Panc1 (cell line): ENCODE results near the gene BIRC6. TPM values are rescaled to one million over a fixed set of nuclear protein-coding genes. Genes with fewer than 3 reads are reported as not detected.

Experiments used
- ATAC-seq: fragments of 200-7000 bp; cut with Tn5 transposase; 2 replicates; pipeline ENCODE4 v1.9.1; 2020; ENCODE audit warnings: mild to moderate bottlenecking, moderate library complexity
- BruUV-seq: library from RNA; stranded (reverse); fragments of 400-500 nt; replicated peaks from 2 replicates; lab custom pipeline; 2021; lab: Mats Ljungman, UMichigan
- CTCF ChIA-PET: fragments of 300-600 bp; sonication (Branson Sonifier 250); formaldehyde crosslinking; loops from one replicate; lab custom pipeline; 2022; ENCODE audit warnings: antibody characterized with exemption; lab: Charles Lee
- POLR2A ChIA-PET: fragments of 300-600 bp; sonication (Branson Sonifier 250); formaldehyde crosslinking; loops from one replicate; lab custom pipeline; 2022; ENCODE audit warnings: antibody characterized with exemption; lab: Charles Lee
- DNase-seq: peaks from one replicate; pipeline ENCODE4 v3.0.0-alpha.2; 2010; ENCODE audit warnings: low read depth, low spot score
- H3K27ac ChIP-seq: 2 replicates; pipeline ENCODE4 v1.5.1; 2011; ENCODE audit warnings: mild to moderate bottlenecking, low read length, inconsistent platforms
- H3K27me3 ChIP-seq: fragments of 200-500 bp; sonication (Bioruptor generic); 2 replicates; pipeline ENCODE4 v1.6.0; 2014; ENCODE audit warnings: low read length, inconsistent platforms; ENCODE audit not compliant: control insufficient read depth, insufficient read depth
- H3K36me3 ChIP-seq: fragments of 200-500 bp; sonication (Bioruptor generic); 2 replicates; pipeline ENCODE4 v1.5.1; 2014; ENCODE audit warnings: inconsistent platforms, mild to moderate bottlenecking, low read length, moderate library complexity; ENCODE audit not compliant: control insufficient read depth, insufficient read depth
- H3K4me1 ChIP-seq: 2 replicates; pipeline ENCODE4 v1.5.1; 2011; ENCODE audit warnings: inconsistent platforms, mild to moderate bottlenecking, low read length, moderate library complexity; ENCODE audit not compliant: control insufficient read depth, insufficient read depth
- H3K4me3 ChIP-seq, 2 experiments: 2 replicates each; pipeline ENCODE4 v1.5.1; 2011 to 2012; ENCODE audit warnings: low read depth in 2 of 2, low read length in 2 of 2, mild to moderate bottlenecking in 2 of 2, inconsistent platforms in 1 of 2, moderate library complexity in 1 of 2
- H3K9me3 ChIP-seq: fragments of 200-500 bp; sonication (Bioruptor generic); 2 replicates; pipeline ENCODE4 v1.5.1; 2014; ENCODE audit warnings: low read depth, mild to moderate bottlenecking, inconsistent platforms, low read length, moderate library complexity; ENCODE audit not compliant: control insufficient read depth, insufficient read depth
- CTCF ChIP-seq: fragments of 450-650 bp; IDR thresholded peaks from 2 replicates; pipeline ENCODE4 v1.5.1; 2017; ENCODE audit warnings: mild to moderate bottlenecking
- POLR2AphosphoS5 ChIP-seq: IDR thresholded peaks from 2 replicates; pipeline ENCODE4 v1.6.1; 2012; ENCODE audit warnings: mild to moderate bottlenecking, low read depth, low read length, moderate library complexity
- SIN3A ChIP-seq: IDR thresholded peaks from 2 replicates; pipeline ENCODE4 v1.6.1; 2012; ENCODE audit warnings: low read depth, mild to moderate bottlenecking, low read length, moderate library complexity, borderline replicate concordance; ENCODE audit not compliant: insufficient read depth
- TCF7L2 ChIP-seq: IDR thresholded peaks from 2 replicates; pipeline ENCODE4 v1.6.1; 2011; ENCODE audit warnings: mild to moderate bottlenecking, low read depth, low read length, inconsistent platforms
- in situ Hi-C: cut with HindIII; loops from 2 replicates; pipeline ENCODE4 v1.10.0; 2016; ENCODE audit warnings: low sequenced_read_pairs, low pct_unique_long_range_greater_than_20kb
- intact Hi-C: fragments of 100-400 bp; cut with micrococcal nuclease; formaldehyde crosslinking; loops from one replicate; pipeline ENCODE4 v1.10.0; 2022; ENCODE audit not compliant: unreplicated experiment
- total RNA-seq: library from RNA; stranded (reverse); gene quantifications from one replicate; pipeline ENCODE4 v1.2.1, GENCODE V29; 2021; ENCODE audit not compliant: unreplicated experiment
- TF ChIP-seq, protein P1 (sequence below), 2 experiments: IDR thresholded peaks; 2 replicates each; pipeline ENCODE4 v1.6.1; 2011 to 2012; ENCODE audit warnings: low read depth in 2 of 2, control low read depth in 1 of 2, low read length in 1 of 2, mild to moderate bottlenecking in 1 of 2, moderate library complexity in 1 of 2; ENCODE audit not compliant: insufficient read depth in 1 of 2

The BIRC6 gene
- total RNA-seq, 1 experiment from 2014 or later, result 73.1 TPM

GRCh38 chr2:32558492-32558891, 201.7 kb downstream of the BIRC6 start:
- H3K36me3 ChIP-seq, result peaks cover 8% of the 10 kb centered on the region; the same call in 1 of the 2 replicates
- no peak overlapping the region for H3K4me3 ChIP-seq
- H3K9me3 ChIP-seq, result no peaks in the 10 kb centered on the region
- no peaks in the 10 kb centered on the region for H3K4me1 ChIP-seq
- intact Hi-C loops, result loop anchor here (10.0 kb wide), 1 partner anchor 836 kb away; no protein-coding TSS in a partner anchor
- ChIA-PET CTCF (no interaction called here), POLR2A (no interaction called here)
- in situ Hi-C loops, result no loop called here
- ATAC-seq, result no peak
- no peaks in the 10 kb centered on the region for H3K27me3 ChIP-seq
- TF ChIP-seq SIN3A, result no peak
- no peak for TF ChIP-seq POLR2AphosphoS5
- no peak for TF ChIP-seq TCF7L2
- TF ChIP-seq, protein P1, sequence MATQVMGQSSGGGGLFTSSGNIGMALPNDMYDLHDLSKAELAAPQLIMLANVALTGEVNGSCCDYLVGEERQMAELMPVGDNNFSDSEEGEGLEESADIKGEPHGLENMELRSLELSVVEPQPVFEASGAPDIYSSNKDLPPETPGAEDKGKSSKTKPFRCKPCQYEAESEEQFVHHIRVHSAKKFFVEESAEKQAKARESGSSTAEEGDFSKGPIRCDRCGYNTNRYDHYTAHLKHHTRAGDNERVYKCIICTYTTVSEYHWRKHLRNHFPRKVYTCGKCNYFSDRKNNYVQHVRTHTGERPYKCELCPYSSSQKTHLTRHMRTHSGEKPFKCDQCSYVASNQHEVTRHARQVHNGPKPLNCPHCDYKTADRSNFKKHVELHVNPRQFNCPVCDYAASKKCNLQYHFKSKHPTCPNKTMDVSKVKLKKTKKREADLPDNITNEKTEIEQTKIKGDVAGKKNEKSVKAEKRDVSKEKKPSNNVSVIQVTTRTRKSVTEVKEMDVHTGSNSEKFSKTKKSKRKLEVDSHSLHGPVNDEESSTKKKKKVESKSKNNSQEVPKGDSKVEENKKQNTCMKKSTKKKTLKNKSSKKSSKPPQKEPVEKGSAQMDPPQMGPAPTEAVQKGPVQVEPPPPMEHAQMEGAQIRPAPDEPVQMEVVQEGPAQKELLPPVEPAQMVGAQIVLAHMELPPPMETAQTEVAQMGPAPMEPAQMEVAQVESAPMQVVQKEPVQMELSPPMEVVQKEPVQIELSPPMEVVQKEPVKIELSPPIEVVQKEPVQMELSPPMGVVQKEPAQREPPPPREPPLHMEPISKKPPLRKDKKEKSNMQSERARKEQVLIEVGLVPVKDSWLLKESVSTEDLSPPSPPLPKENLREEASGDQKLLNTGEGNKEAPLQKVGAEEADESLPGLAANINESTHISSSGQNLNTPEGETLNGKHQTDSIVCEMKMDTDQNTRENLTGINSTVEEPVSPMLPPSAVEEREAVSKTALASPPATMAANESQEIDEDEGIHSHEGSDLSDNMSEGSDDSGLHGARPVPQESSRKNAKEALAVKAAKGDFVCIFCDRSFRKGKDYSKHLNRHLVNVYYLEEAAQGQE (IDR thresholded peaks at IDR 0.05; ENCODE audit: insufficient read depth in 1 of 2, low read depth in 2 of 2, low read length in 1 of 2), result no peak
- TF ChIP-seq CTCF, result no peak
- no TSS peak for BruUV-seq
- no peak overlapping the region for H3K27ac ChIP-seq
- DNase-seq, result no peak

- no peak overlapping the region for H3K27ac ChIP-seq
- TSS peak; percentile 4 for BruUV-seq
- intact Hi-C loops (loop anchor here (10.0 kb wide), 1 partner anchor 836 kb away; no protein-coding TSS in a partner anchor), in situ Hi-C loops (no loop called here)
- CTCF ChIA-PET, result no interaction called here
- H3K27me3 ChIP-seq, result no peaks in the 10 kb centered on the region
- no peak for TF ChIP-seq TCF7L2
- TF ChIP-seq CTCF, result no peak
- TF ChIP-seq, protein P1 (IDR thresholded peaks at IDR 0.05; ENCODE audit: insufficient read depth in 1 of 2, low read depth in 2 of 2, low read length in 1 of 2), result no peak
- TF ChIP-seq SIN3A, result no peak
- TF ChIP-seq POLR2AphosphoS5, result no peak
- no peak overlapping the region for H3K4me3 ChIP-seq
- DNase-seq (no peak), ATAC-seq (no peak)
- POLR2A ChIA-PET, result no interaction called here
- peaks cover 8% of the 10 kb centered on the region; the same call in 1 of the 2 replicates for H3K36me3 ChIP-seq
- no peaks in the 10 kb centered on the region for H3K9me3 ChIP-seq
- H3K4me1 ChIP-seq, result no peaks in the 10 kb centered on the region
Observed at GRCh38 chr2:32559136-32559535, 202.3 kb downstream of the BIRC6 start.
